ENCODE data around the gene LDB3. TPM values are rescaled to one million over a fixed set of nuclear protein-coding genes. Genes with fewer than 3 reads are reported as not detected.

Gene LDB3
- total RNA-seq, 3 donors from 2014 or later (not counting 1 experiment from before 2014, with no cell fraction given) = 0.11 to 0.12 TPM; not detected in 1

GRCh38 chr10:86681722-86682386 is 13.5 kb downstream of the LDB3 start:
- ATAC-seq (no peak), DNase-seq (no peak)
- H3K36me3 Mint-ChIP-seq = no peaks in the 10 kb centered on the region
- H3K27me3 ChIP-seq (ENCODE audit: control insufficient read depth, insufficient read depth, low read length) = no peaks in the 10 kb centered on the region
- H3K4me3 Mint-ChIP-seq = no peak overlapping the region
- H3K27me3 Mint-ChIP-seq (ENCODE audit: low read depth in 2 of 2) = no peaks in the 10 kb centered on the region
- intact Hi-C loops (cut with micrococcal nuclease) = no loop called here
- H3K4me3 ChIP-seq (ENCODE audit: low read length) = no peak overlapping the region
- H3K36me3 ChIP-seq (ENCODE audit: control insufficient read depth, insufficient read depth, low read length) = no peaks in the 10 kb centered on the region
- no peaks in the 10 kb centered on the region for H3K4me1 ChIP-seq (ENCODE audit: control insufficient read depth, insufficient read depth, low read length)
- H3K9me3 ChIP-seq (ENCODE audit: control insufficient read depth, insufficient read depth, low read length) = no peaks in the 10 kb centered on the region
- H3K9me3 Mint-ChIP-seq = no peaks in the 10 kb centered on the region
- no peak overlapping the region for H3K27ac Mint-ChIP-seq
- no peaks in the 10 kb centered on the region for H3K4me1 Mint-ChIP-seq
- WGBS (ENCODE audit: insufficient coverage) = 85% methylated on average over 22 of the region's 22 CpGs
- H3K27ac ChIP-seq (ENCODE audit: low read length) = no peak overlapping the region
- no peak for TF ChIP-seq CTCF (IDR thresholded peaks at IDR 0.05)

GRCh38 chr10:86682675-86683074 is 14.4 kb downstream of the LDB3 start:
- Histone ChIP-seq H3K36me3 (ENCODE audit: control insufficient read depth, insufficient read depth, low read length) (no peaks in the 10 kb centered on the region), H3K9me3 (ENCODE audit: control insufficient read depth, insufficient read depth, low read length) (no peaks in the 10 kb centered on the region), H3K27me3 (ENCODE audit: control insufficient read depth, insufficient read depth, low read length) (no peaks in the 10 kb centered on the region), H3K4me1 (ENCODE audit: control insufficient read depth, insufficient read depth, low read length) (no peaks in the 10 kb centered on the region), H3K4me3 (ENCODE audit: low read length) (no peak overlapping the region), H3K27ac (ENCODE audit: low read length) (no peak overlapping the region)
- H3K27me3 Mint-ChIP-seq (ENCODE audit: low read depth in 2 of 2) = no peaks in the 10 kb centered on the region
- H3K36me3 Mint-ChIP-seq = no peaks in the 10 kb centered on the region
- H3K4me3 Mint-ChIP-seq = no peak overlapping the region
- no peak for TF ChIP-seq CTCF (IDR thresholded peaks at IDR 0.05)
- no peak overlapping the region for H3K27ac Mint-ChIP-seq
- WGBS (ENCODE audit: insufficient coverage) = 68% methylated on average over 2 of the region's 2 CpGs
- no peaks in the 10 kb centered on the region for H3K4me1 Mint-ChIP-seq
- ATAC-seq = no peak
- intact Hi-C loops (cut with micrococcal nuclease) = no loop called here
- DNase-seq = no peak
- H3K9me3 Mint-ChIP-seq = no peaks in the 10 kb centered on the region

GRCh38 chr10:86684331-86685097 is 16.2 kb downstream of the LDB3 start:
- no peaks in the 10 kb centered on the region for H3K9me3 ChIP-seq (ENCODE audit: control insufficient read depth, insufficient read depth, low read length)
- no peaks in the 10 kb centered on the region for H3K36me3 ChIP-seq (ENCODE audit: control insufficient read depth, insufficient read depth, low read length)
- H3K27ac ChIP-seq (ENCODE audit: low read length) = no peak overlapping the region
- no peaks in the 10 kb centered on the region for H3K27me3 ChIP-seq (ENCODE audit: control insufficient read depth, insufficient read depth, low read length)
- Mint-ChIP-seq H3K27me3 (ENCODE audit: low read depth in 2 of 2) (no peaks in the 10 kb centered on the region), H3K4me1 (peaks cover 0 to 10% of the 10 kb centered on the region in 2 donors), H3K27ac (no peak overlapping the region), H3K4me3 (no peak overlapping the region), H3K36me3 (no peaks in the 10 kb centered on the region), H3K9me3 (no peaks in the 10 kb centered on the region)
- 71% methylated on average over 9 of the region's 9 CpGs for WGBS (ENCODE audit: insufficient coverage)
- no peaks in the 10 kb centered on the region for H3K4me1 ChIP-seq (ENCODE audit: control insufficient read depth, insufficient read depth, low read length)
- ATAC-seq = no peak
- no peak for DNase-seq
- no peak overlapping the region for H3K4me3 ChIP-seq (ENCODE audit: low read length)
- TF ChIP-seq CTCF (IDR thresholded peaks at IDR 0.05) = no peak
- intact Hi-C loops (cut with micrococcal nuclease) = no loop called here

Measured in natural killer cell (primary cell).